Breast epithelium (tissue), 3 donors: Measurements from ENCODE around the gene SLC7A5.
"Not testable (repeated sequence)": the region's sequence is repeated elsewhere in the genome, so short reads cannot be mapped to it uniquely, and the experiment has no call there.

Experiments
- CTCF ChIP-seq, 3 donors: fragments of 450-650 bp; IDR thresholded peaks; one replicate each; pipeline ENCODE4 v1.5.1; 2016 to 2017; ENCODE audit warnings: antibody characterized with exemption in 3 of 3, mild to moderate bottlenecking in 3 of 3, moderate library complexity in 3 of 3
- POLR2A ChIP-seq: fragments of 450-650 bp; IDR thresholded peaks from one replicate; pipeline ENCODE4 v1.6.1; 2016; ENCODE audit warnings: antibody characterized with exemption, mild to moderate bottlenecking, moderate library complexity
- POLR2AphosphoS5 ChIP-seq, 3 donors: sonication (generic); formaldehyde crosslinking; IDR thresholded peaks; one replicate each; pipeline ENCODE4 v1.6.1; 2017; ENCODE audit warnings: antibody characterized with exemption in 3 of 3

- not testable (repeated sequence) for TF ChIP-seq CTCF (IDR thresholded peaks at IDR 0.05); POLR2AphosphoS5 (IDR thresholded peaks at IDR 0.05); POLR2A
Measured at GRCh38 chr16:87914021-87914725, 44.9 kb upstream of the SLC7A5 start.
